Lower leg skin (tissue), 3 donors: Measurements from ENCODE around the gene SLC44A3.

ENCODE experiments used
- CTCF ChIP-seq, 3 donors: fragments of 450-650 bp; IDR thresholded peaks; one replicate each; pipeline ENCODE4 v1.5.1; 2016; ENCODE audit warnings: antibody characterized with exemption in 3 of 3, mild to moderate bottlenecking in 3 of 3, moderate library complexity in 2 of 3
- POLR2A ChIP-seq, 2 donors: fragments of 450-650 bp; IDR thresholded peaks; one replicate each; pipeline ENCODE4 v1.6.1; 2016 to 2017; ENCODE audit warnings: antibody characterized with exemption in 2 of 2, mild to moderate bottlenecking in 1 of 2, moderate library complexity in 1 of 2

DNA sequence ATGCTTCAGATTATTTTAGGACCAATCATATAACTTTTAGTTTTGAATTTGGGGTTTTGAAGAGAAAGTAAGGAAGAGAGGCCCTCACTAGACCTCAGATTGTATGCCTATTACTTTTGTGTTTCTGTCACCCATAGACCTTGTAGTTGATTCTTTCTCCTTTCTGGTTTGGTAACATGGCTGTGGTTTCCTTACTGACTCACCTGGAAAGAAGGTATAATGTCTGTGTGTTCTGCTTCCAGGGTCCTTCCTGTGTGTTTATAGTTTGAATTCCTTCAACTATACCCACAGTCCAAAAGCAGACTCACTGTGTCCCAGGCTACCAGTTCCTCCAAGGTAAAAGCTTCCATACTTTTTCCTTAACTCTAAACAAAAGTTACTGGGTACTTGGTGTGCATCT, 8.1 kb downstream of the SLC44A3 start:
- TF ChIP-seq CTCF (IDR thresholded peaks at IDR 0.05) (no peak), POLR2A (IDR thresholded peaks at IDR 0.05) (no peak)
